ENCODE results near the gene XYLT1.
"Not testable (repeated sequence)": the region's sequence is repeated elsewhere in the genome, so short reads cannot be mapped to it uniquely, and the experiment has no call there.

Gene XYLT1

DNA sequence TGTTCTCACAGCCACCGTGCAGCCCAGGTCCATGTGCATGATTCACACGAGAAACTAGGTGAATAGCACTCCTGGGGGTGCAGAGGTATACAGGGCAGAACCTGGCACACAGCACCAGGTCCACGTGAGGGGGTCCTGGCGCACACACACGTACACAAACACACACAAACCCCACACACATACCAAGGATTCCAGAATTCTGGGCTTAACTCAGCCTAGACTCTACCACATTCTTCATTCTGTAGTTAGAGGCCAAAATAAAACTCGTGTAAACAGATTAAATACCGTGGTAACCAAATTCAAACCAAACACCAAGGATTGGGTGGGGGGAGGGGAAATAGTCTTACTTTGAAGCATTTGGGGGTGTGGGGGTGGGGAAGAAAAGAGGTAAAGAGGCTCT lies 58.5 kb downstream of the XYLT1 start:
- Mint-ChIP-seq H3K4me1 (peaks cover 18% of the 10 kb centered on the region), H3K36me3 (ENCODE audit: low read depth) (peaks cover 9% of the 10 kb centered on the region), H3K27ac (no peak overlapping the region), H3K4me3 (no peak overlapping the region), H3K27me3 (ENCODE audit: low read depth, poor library complexity) (peaks cover 15% of the 10 kb centered on the region), H3K9me3 (peaks cover 15% of the 10 kb centered on the region)
- DNase-seq, result no peak
- TF ChIP-seq, protein P1, sequence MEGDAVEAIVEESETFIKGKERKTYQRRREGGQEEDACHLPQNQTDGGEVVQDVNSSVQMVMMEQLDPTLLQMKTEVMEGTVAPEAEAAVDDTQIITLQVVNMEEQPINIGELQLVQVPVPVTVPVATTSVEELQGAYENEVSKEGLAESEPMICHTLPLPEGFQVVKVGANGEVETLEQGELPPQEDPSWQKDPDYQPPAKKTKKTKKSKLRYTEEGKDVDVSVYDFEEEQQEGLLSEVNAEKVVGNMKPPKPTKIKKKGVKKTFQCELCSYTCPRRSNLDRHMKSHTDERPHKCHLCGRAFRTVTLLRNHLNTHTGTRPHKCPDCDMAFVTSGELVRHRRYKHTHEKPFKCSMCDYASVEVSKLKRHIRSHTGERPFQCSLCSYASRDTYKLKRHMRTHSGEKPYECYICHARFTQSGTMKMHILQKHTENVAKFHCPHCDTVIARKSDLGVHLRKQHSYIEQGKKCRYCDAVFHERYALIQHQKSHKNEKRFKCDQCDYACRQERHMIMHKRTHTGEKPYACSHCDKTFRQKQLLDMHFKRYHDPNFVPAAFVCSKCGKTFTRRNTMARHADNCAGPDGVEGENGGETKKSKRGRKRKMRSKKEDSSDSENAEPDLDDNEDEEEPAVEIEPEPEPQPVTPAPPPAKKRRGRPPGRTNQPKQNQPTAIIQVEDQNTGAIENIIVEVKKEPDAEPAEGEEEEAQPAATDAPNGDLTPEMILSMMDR (IDR thresholded peaks at IDR 0.05), result no peak

- Mint-ChIP-seq H3K4me1 (peaks cover 12% of the 10 kb centered on the region), H3K27me3 (ENCODE audit: low read depth, poor library complexity) (peaks cover 9% of the 10 kb centered on the region), H3K4me3 (no peak overlapping the region), H3K36me3 (ENCODE audit: low read depth) (peaks cover 9% of the 10 kb centered on the region), H3K27ac (no peak overlapping the region), H3K9me3 (peaks cover 15% of the 10 kb centered on the region)
- TF ChIP-seq, protein P1 (IDR thresholded peaks at IDR 0.05), result no peak
- DNase-seq, result no peak
These were observed 59.5 kb downstream of the XYLT1 start for GRCh38 chr16:17411263-17411662.

DNA sequence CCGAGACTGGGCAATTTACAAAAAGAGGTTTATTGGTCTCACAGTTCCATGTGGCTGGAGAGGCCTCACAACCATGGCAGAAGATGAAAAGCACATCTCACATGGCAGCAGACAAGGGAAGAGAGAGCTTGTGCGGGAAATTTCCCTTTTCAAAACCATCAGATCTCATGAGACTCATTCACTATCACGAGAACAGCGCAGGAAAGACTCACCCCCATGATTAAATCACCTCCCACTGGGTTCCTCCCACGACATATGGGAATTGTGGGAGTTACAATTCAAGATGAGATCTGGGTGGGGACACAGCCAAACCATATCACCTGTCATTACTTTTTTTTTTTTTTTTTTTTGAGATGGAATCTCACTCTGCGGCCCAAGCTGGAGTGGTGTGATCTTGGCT lies 60.4 kb downstream of the XYLT1 start:
- H3K27me3 Mint-ChIP-seq (ENCODE audit: low read depth, poor library complexity); DNase-seq; H3K4me1 Mint-ChIP-seq; H3K4me3 Mint-ChIP-seq; H3K27ac Mint-ChIP-seq; H3K36me3 Mint-ChIP-seq (ENCODE audit: low read depth): not testable (repeated sequence)
- peaks cover 15% of the 10 kb centered on the region for H3K9me3 Mint-ChIP-seq

GRCh38 chr16:17409894-17410293 lies 60.9 kb downstream of the XYLT1 start:
- Mint-ChIP-seq H3K27ac (no peak overlapping the region), H3K36me3 (ENCODE audit: low read depth) (peaks cover 9% of the 10 kb centered on the region), H3K4me1 (peaks cover 5% of the 10 kb centered on the region), H3K4me3 (no peak overlapping the region), H3K9me3 (peaks cover 15% of the 10 kb centered on the region), H3K27me3 (ENCODE audit: low read depth, poor library complexity) (peaks cover 6% of the 10 kb centered on the region)
- TF ChIP-seq, protein P1 (IDR thresholded peaks at IDR 0.05), result no peak
- DNase-seq, result no peak

DNA sequence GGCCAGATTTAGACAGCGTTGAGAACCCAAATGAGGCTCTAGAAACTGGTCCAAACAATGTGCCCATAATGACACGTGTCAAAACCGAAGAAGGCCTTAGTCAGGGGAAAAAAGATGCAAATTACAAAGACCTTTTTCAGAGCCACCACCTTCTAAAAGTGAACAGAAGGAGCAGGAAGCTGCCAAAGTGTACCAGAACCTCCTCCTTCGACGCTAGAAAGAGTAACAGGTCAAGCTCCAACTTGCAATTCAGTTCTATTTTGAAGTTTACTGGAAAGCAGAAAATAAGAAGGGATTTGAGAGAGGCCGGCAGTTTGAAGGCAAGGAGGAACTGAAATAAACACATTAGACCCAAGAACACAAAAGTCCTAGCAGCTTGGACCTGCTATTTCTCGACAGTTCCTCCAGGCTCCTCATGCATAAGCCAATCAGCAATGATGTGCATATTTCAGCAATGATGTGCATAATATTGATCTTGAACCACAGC lies 61.8 kb downstream of the XYLT1 start:
- TF ChIP-seq, protein P1 (IDR thresholded peaks at IDR 0.05), result no peak
- H3K36me3 Mint-ChIP-seq (ENCODE audit: low read depth), result peaks cover 9% of the 10 kb centered on the region
- H3K9me3 Mint-ChIP-seq, result peaks cover 15% of the 10 kb centered on the region
- H3K4me3 Mint-ChIP-seq, result no peak overlapping the region
- H3K27me3 Mint-ChIP-seq (ENCODE audit: low read depth, poor library complexity), result peaks cover 6% of the 10 kb centered on the region
- no peak overlapping the region for H3K27ac Mint-ChIP-seq
- H3K4me1 Mint-ChIP-seq, result peaks cover 6% of the 10 kb centered on the region
- no peak for DNase-seq

GRCh38 chr16:17408296-17408695 lies 62.5 kb downstream of the XYLT1 start:
- Mint-ChIP-seq H3K4me1 (peaks cover 13% of the 10 kb centered on the region), H3K27ac (no peak overlapping the region), H3K9me3 (peaks cover 15% of the 10 kb centered on the region), H3K27me3 (ENCODE audit: low read depth, poor library complexity) (peaks cover 6% of the 10 kb centered on the region), H3K36me3 (ENCODE audit: low read depth) (peaks cover 9% of the 10 kb centered on the region), H3K4me3 (no peak overlapping the region)
- DNase-seq, result no peak
- TF ChIP-seq, protein P1 (IDR thresholded peaks at IDR 0.05), result no peak
